ENCODE results near the gene CNOT1. TPM values are rescaled to one million over a fixed set of nuclear protein-coding genes. Genes with fewer than 3 reads are reported as not detected.

Gene CNOT1
- total and polyA plus RNA-seq, 10 of the 15 experiments (the other 5 are each of a cell fraction or from before 2014, with no cell fraction given) = 101 to 246 (median 175) TPM

- ChIA-PET SMC1A (ENCODE audit: uncharacterized antibody, unreplicated experiment) (interaction anchor here (1.2 kb wide), 1 partner anchor 117 kb away, joined by 3 read pairs; no protein-coding TSS in a partner anchor), CTCF (interaction anchor here (0.9 to 1.2 kb wide), 2 partner anchors 143 to 318 kb away, joined by 3 to 4 read pairs; no protein-coding TSS in a partner anchor), RAD21 (ENCODE audit: unreplicated experiment) (no interaction called here), POLR2A (no interaction called here)
- BruUV-seq (replicated peaks) = no TSS peak
- WGBS (ENCODE audit: insufficient coverage, insufficient replicate concordance, low lambda C conversion rate, missing lambda C conversion rate) = 70% methylated on average over 8 of the region's 8 CpGs
- Histone ChIP-seq H3K27ac (ENCODE audit: control insufficient read depth, insufficient read depth) (no peak overlapping the region), H3K9ac (ENCODE audit: control insufficient read depth, insufficient read depth, low read length) (no peak overlapping the region), H3K79me2 (ENCODE audit: control insufficient read depth, insufficient read depth, low read length) (no peaks in the 10 kb centered on the region), H2AFZ (ENCODE audit: control insufficient read depth, low read depth, low read length) (no peak overlapping the region), H3K36me3 (ENCODE audit: control insufficient read depth in 2 of 2, insufficient read depth in 2 of 2, low read length in 1 of 2) (no peaks in the 10 kb centered on the region), H3K4me1 (ENCODE audit: control insufficient read depth, insufficient read depth, low read length) (no peaks in the 10 kb centered on the region), H3K9me3 (replicated peaks; ENCODE audit: control insufficient read depth, insufficient read depth, low read length) (no peaks in the 10 kb centered on the region), H3K4me2 (ENCODE audit: control insufficient read depth, insufficient read depth) (no peak overlapping the region), H3K27me3 (replicated peaks in 1 of 2; ENCODE audit: control insufficient read depth in 2 of 2, insufficient read depth in 2 of 2, low read length in 1 of 2) (no peaks in the 10 kb centered on the region), H4K20me1 (ENCODE audit: control insufficient read depth, insufficient read depth) (no peaks in the 10 kb centered on the region), H3K4me3 (no peak overlapping the region)
- in situ Hi-C loops (cut with MboI) (loop anchor here (25.0 kb wide), 1 partner anchor 318 kb away; no protein-coding TSS in a partner anchor), intact Hi-C loops (cut with micrococcal nuclease; ENCODE audit: unreplicated experiment) (no loop called here)
- DNase-seq (ENCODE audit: low read depth, low spot score) = no peak
- TF ChIP-seq EZH2 (IDR thresholded peaks at IDR 0.05; ENCODE audit: borderline replicate concordance, control insufficient read depth, low read depth, low read length) (no peak), ZBTB40 (IDR thresholded peaks at IDR 0.05; ENCODE audit: borderline replicate concordance) (no peak), CREM (IDR thresholded peaks at IDR 0.05; ENCODE audit: low read depth) (no peak), STAT1 (conservative IDR thresholded peaks at IDR 0.05) (no peak), TCF12 (IDR thresholded peaks at IDR 0.05; ENCODE audit: low read depth, low read length) (no peak), USF1 (IDR thresholded peaks at IDR 0.05; ENCODE audit: borderline replicate concordance, extremely low read length, insufficient read depth, low read depth, low read length) (no peak), SPI1 (IDR thresholded peaks at IDR 0.05; ENCODE audit: borderline replicate concordance, insufficient read depth, low read depth, low read length) (no peak), MEF2A (IDR thresholded peaks at IDR 0.05; ENCODE audit: insufficient read depth, low read depth, low read length) (no peak), LARP7 (IDR thresholded peaks at IDR 0.05) (no peak), HDAC6 (IDR thresholded peaks at IDR 0.05; ENCODE audit: unreplicated experiment) (no peak), MLLT1 (IDR thresholded peaks at IDR 0.05) (no peak), ZNF24 (IDR thresholded peaks at IDR 0.05) (no peak), CTCF (IDR thresholded peaks at IDR 0.05 in 2 of 3, conservative IDR thresholded peaks at IDR 0.05 in 1 of 3; ENCODE audit: control insufficient read depth in 2 of 3, extremely low read depth in 1 of 3, insufficient read depth in 1 of 3, low read depth in 3 of 3, low read length in 3 of 3) (no peak), BHLHE40 (IDR thresholded peaks at IDR 0.05; ENCODE audit: borderline replicate concordance in 1 of 2, low read depth in 2 of 2, low read length in 1 of 2) (no peak)
- FAIRE-seq = no peak
- no peak for ATAC-seq
These were observed 25.6 kb upstream of the CNOT1 start for GRCh38 chr16:58655215-58655596.
